ES-I3 (cell line): ENCODE data around the gene RSPRY1.

Experiments used
- H3K36me3 ChIP-seq: 2 replicates; pipeline ENCODE4 v1.6.1; 2013; ENCODE audit warnings: mild to moderate bottlenecking, low read length, control low read depth, moderate library complexity; ENCODE audit not compliant: insufficient read depth
- H3K4me1 ChIP-seq: 2 replicates; pipeline ENCODE4 v1.6.1; 2013; ENCODE audit warnings: mild to moderate bottlenecking, control low read depth, low read length; ENCODE audit not compliant: insufficient read depth
- H3K9ac ChIP-seq: 2 replicates; pipeline ENCODE4 v1.6.1; 2013; ENCODE audit warnings: low read depth, mild to moderate bottlenecking, low read length, moderate library complexity
- H3K9me3 ChIP-seq: 2 replicates; pipeline ENCODE4 v1.6.1; 2013; ENCODE audit warnings: mild to moderate bottlenecking, low read length, moderate library complexity; ENCODE audit not compliant: control insufficient read depth, insufficient read depth

Gene RSPRY1

DNA sequence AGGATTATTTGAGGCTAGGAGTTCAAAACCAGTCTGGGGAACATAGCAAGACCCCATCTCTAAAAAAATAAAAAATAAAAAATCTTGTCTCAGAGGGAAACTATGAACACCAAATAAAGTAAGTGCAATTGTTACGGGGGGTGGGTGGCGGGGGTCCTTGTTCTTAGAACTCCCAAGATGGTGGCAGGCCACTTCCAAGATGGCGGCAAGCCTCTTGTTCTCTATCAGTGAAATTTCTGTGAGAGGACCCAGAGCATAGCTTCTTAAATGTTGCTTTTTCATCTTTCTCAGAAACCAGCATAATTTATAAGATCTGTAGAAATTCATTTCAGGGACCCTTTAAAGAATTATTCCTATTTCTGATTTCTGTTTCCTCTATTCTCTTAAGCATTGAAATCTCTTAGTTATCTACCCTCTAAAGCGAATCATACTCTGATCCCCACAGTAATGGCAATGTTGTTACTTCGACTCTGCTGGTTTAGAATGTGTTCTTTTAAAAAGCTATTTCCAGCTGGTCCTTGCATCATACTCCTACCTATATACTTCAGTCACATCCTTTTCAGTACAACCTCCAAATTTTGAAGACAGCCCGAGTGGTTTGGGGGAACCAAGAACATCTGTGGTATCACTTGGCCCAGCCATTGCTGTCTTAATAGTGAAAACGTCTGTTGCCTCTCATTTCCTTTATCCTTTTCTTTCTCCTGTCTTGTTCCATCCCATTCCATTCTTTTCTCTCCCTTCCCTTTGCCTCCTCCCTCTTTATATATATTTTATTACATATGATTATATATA is 16.2 kb downstream of the RSPRY1 start:
- Histone ChIP-seq H3K4me1 (no peaks in the 10 kb centered on the region), H3K9me3 (no peaks in the 10 kb centered on the region), H3K36me3 (peaks cover 10% of the 10 kb centered on the region), H3K9ac (no peak overlapping the region)

DNA sequence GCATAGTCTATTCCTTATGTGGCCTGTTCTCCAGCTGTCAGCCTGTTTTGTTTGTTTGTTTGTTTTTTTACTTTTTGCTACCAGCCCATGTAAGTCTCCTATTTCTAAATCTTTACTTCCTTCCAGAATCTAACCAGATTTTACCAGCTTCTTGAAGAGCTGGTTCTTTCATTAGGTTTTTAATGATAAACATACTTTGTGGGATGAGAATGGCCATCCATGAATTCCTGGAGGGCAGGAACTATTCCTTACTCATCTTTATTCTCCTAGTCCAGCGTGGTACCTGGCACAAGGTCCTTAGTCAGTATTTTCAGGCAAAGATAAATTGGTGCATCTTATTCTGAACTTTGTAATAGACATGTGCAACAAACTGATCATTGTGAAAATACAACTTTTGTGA is 17.3 kb downstream of the RSPRY1 start:
- Histone ChIP-seq H3K9ac (no peak overlapping the region), H3K36me3 (peaks cover 16% of the 10 kb centered on the region), H3K9me3 (no peaks in the 10 kb centered on the region), H3K4me1 (no peaks in the 10 kb centered on the region)

DNA sequence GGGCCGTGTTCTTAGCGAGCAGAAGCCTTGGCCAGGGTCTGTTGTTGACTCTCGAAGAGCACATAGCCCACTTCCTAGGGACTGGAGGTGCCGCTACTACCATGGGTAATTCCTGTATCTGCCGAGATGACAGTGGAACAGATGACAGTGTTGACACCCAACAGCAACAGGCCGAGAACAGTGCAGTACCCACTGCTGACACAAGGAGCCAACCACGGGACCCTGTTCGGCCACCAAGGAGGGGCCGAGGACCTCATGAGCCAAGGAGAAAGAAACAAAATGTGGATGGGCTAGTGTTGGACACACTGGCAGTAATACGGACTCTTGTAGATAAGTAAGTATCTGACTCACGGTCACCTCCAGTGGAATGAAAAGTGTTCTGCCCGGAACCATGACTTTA is 18.5 kb downstream of the RSPRY1 start:
- H3K4me1 ChIP-seq, result no peaks in the 10 kb centered on the region
- H3K9me3 ChIP-seq, result no peaks in the 10 kb centered on the region
- H3K36me3 ChIP-seq, result peaks cover 16% of the 10 kb centered on the region
- H3K9ac ChIP-seq, result no peak overlapping the region

DNA sequence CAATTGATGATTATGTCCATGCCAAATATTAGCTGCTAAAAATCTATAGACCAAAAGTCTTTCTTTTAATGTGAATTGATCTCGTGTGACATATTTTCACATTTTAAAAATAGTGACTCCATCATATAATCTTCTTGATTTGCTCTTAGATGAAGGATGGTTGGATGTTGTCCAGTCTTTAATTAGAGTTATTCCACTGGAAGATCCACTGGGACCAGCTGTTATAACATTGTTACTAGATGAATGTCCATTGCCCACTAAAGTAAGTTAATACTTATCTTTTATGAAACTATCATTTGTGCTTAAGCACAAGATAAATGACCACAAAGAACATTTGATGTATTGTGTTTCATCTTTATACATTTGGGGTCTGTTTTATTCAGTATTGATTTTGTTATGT is 22.8 kb downstream of the RSPRY1 start:
- Histone ChIP-seq H3K4me1 (no peaks in the 10 kb centered on the region), H3K36me3 (peaks cover 18% of the 10 kb centered on the region), H3K9ac (no peak overlapping the region), H3K9me3 (no peaks in the 10 kb centered on the region)

DNA sequence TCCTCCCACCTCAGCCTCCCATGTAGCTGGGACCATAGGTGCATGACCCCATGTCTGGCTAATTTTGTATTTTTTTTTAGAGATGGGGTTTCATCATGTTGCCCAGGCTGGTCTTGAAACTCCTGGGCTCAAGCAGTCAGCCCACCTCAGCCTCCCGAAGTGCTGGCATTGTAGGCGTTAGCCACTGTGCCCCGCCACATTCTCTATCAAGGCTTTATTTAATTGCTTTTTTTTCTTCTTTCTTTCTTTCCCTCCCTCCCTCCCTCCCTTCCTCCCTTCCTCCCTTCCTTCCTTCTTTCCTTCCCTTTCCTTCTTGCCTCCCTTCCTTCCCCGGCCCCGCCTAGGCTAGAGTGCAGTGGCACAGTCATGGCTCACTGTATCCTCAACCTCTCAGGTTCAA is 23.7 kb downstream of the RSPRY1 start:
- peaks cover 18% of the 10 kb centered on the region for H3K36me3 ChIP-seq
- H3K9me3 ChIP-seq, result no peaks in the 10 kb centered on the region
- no peaks in the 10 kb centered on the region for H3K4me1 ChIP-seq
- H3K9ac ChIP-seq, result no peak overlapping the region

DNA sequence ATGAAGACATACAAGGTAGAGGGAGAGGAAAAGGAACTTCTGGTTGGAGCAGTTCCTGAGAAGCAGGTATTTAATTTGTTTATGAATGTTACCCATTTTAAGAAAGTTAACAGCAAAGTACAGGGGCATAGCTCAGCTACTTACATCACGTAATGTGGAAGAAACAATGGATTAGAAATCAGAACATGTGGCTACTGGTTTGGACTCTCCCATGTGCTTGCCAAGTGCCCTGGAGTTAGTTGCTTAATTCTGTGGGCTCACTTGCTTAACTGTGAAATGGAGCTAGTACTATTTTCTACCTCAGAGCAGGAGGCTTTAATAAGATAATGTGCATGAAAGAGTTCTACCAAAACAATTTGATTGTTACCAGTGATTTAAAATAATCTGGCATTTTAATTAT is 27.3 kb downstream of the RSPRY1 start:
- no peak overlapping the region for H3K9ac ChIP-seq
- no peaks in the 10 kb centered on the region; the same call in 1 of the 2 replicates for H3K9me3 ChIP-seq
- no peaks in the 10 kb centered on the region for H3K4me1 ChIP-seq
- peaks cover 29% of the 10 kb centered on the region for H3K36me3 ChIP-seq

DNA sequence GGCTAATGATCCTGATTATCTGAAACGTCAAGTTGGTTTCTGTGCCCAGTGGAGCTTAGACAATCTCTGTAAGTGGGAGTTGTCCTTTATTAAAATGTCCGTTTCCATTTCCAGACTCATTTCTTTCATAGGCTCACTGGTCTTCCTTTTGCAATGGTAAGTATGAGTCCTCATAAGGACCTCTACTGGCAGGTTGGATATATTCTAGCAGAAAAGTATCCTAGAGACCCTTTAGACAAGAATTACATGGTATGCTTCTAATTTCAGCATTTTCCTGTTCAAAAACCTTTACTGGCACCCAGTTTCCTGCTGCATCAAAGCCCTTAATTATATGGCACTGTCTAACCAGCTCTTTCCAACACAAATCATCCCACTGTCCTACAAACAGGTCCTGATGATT is 30.8 kb downstream of the RSPRY1 start:
- Histone ChIP-seq H3K9me3 (no peaks in the 10 kb centered on the region; the same call in 1 of the 2 replicates), H3K9ac (no peak overlapping the region), H3K4me1 (no peaks in the 10 kb centered on the region), H3K36me3 (peaks cover 36% of the 10 kb centered on the region)

DNA sequence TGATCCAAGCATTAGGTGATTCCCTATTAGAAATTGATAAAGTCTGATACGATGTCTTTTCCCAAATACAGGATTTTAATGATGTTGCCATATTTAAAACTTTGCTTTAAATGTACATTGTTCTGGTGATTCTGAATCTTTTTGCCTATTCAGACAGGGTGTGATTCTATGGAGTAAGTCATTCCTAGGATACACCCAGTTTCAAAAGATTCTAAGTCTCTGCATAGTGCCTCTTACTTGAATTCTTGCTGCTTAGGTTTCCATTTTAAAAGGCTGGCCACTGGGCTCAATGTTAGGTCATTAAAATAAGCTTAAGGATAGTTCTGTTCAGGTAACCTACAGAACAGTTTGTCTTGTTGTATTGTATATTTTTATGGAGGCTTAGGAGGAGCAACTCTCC is 36.9 kb downstream of the RSPRY1 start:
- peaks cover 27% of the 10 kb centered on the region for H3K36me3 ChIP-seq
- no peaks in the 10 kb centered on the region for H3K9me3 ChIP-seq
- H3K9ac ChIP-seq, result no peak overlapping the region
- H3K4me1 ChIP-seq, result no peaks in the 10 kb centered on the region

DNA sequence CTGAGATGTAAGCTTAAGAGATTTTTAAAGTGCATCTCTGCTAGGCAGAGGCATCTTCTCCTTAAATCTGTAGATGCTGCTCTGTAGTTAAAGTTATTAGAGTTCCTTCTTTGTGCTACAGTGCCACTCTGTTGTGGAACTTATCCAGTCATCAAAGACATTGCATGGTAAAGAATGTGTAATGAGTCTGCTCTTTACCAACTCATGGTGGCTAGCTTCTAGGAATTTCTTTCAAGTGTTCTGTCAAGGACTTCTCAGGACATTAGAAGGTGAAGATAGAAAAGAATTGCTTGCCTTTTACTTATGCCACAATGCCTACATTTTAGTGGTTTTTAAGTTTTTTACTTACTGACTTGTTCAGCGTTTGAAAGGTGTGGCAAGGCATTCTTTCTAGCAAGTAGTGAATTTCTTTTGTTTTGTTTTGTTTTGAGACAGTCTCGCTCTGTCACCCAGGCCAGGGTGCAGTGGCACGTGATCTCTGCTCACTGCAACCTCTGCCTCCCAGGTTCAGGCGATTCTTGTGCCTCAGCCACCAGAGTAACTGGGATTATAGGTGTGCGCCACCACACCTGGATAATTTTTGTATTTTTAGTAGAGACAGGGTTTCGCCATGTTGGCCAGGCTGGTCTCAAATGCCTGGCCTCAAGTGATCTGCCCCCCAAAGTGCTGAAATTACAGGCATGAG is 38.7 kb downstream of the RSPRY1 start:
- H3K36me3 ChIP-seq, result peaks cover 27% of the 10 kb centered on the region

DNA sequence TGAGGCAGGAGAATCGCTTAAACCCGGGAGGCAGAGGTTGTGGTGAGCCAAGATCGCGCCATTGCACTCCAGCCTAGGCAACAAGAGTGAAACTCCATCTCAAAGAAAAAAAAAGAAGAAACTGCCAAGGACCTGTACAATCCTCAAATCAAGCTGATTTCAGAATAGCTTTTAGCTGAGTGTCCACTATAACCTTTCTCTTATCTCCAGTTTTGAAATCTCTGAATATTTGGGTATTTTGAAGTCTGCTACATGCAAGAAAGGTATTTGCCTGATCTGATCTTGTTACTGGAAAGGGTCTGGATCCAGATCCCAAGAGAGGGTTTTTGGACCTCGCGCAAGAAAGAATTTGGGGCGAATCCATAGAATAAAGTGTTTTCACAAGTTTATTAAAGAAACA is 39.8 kb downstream of the RSPRY1 start:
- H3K4me1 ChIP-seq, result no peaks in the 10 kb centered on the region
- H3K36me3 ChIP-seq, result peaks cover 28% of the 10 kb centered on the region

More for the DNA sequence above, 38.7 kb downstream of the RSPRY1 start:
- Histone ChIP-seq H3K4me1 (no peaks in the 10 kb centered on the region), H3K9me3 (no peaks in the 10 kb centered on the region), H3K9ac (no peak overlapping the region)

DNA sequence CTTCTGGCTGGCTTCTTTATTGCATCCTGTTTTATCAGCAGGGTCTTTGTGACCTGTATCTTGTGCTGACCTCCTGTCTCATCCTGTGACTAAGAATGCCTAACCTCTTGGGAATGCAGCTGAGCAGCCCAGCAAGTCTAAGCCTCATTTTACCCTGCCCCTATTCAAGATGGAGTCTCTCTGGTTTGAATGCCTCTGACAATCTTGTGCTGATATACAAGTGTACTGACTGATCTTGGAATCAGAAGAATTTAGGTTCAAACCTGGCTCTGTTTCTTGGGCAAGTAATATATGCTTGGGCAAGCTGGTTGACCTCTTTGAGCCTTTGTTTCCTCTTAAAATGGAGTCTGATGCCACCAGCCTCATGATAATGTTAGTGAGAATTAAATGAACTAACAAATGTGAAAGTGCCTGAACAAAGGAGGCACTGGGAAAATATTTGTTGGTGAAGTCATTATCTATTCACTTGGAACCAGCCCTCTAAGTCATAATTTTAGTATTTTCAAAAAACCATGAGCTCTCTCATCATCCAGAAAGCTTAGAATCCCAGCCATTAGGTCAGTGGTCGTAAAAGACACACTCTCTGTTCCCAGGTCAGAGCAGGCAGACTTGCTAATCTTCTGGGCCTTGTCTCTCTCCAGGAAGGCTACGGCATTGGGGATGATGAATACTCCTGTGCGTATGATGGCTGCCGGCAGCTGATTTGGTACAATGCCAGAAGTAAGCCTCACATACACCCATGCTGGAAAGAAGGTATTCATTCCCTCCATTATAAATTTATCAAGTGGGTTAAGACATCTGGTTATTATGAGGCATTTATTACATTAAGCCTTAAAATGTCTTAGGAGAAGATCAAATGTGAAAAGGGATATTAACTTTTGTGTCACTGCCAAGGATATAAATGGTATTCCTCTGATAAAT is 40.8 kb downstream of the RSPRY1 start:
- Histone ChIP-seq H3K36me3 (peaks cover 23% of the 10 kb centered on the region), H3K4me1 (no peaks in the 10 kb centered on the region), H3K9me3 (no peaks in the 10 kb centered on the region), H3K9ac (no peak overlapping the region)

More for the DNA sequence above, 39.8 kb downstream of the RSPRY1 start:
- Histone ChIP-seq H3K9me3 (no peaks in the 10 kb centered on the region), H3K9ac (no peak overlapping the region)

DNA sequence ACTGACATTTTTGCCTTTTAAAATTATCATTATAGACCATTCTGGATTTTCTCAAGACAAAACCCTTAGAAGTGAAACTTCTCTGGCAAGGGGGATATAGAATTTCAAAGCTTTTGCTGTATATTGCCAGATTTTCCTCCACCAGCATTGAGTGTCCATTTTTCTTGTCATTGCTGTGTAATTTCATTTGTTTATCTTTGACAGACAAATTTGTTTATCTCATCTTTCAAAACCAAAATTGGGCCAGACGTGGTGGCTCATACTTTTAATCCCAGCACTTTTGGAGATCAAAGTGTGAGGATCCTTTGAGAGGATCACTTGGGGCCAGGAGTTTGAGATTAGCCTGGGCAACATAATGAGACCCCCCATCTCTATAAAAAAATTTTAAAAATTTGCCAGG is 43.0 kb downstream of the RSPRY1 start:
- Histone ChIP-seq H3K36me3 (peaks cover 10% of the 10 kb centered on the region; the same call in 1 of the 2 replicates), H3K9ac (no peak overlapping the region), H3K4me1 (no peaks in the 10 kb centered on the region), H3K9me3 (no peaks in the 10 kb centered on the region)

DNA sequence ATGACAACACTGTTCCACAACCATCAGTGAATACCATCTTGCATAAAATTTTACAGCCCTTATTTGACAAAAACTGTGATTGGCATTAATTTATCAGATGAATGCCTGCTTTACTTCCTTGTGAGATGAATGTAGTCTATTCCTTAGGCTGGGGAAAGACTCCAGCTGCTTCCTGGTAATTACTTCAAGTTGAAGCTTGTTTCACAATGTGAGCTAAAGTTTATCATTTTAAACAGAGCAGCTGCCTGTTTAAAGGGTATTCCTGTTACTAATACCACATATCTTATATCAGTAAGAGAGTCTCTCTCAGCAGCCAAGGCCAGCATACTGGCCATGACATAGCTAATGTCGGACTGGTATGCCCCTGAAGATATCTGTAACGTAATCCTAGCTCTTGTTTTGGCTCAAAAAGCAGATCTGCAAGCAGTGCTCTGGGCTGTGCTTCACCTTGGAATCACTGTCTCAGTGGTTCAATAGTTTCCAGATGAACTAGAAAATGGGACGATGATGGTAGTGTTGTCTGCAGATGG is 45.8 kb downstream of the RSPRY1 start:
- Histone ChIP-seq H3K36me3 (0 out of 2 replicates have a peak, but pooled peaks cover 7% of the 10 kb centered on the region), H3K9ac (no peak overlapping the region), H3K9me3 (no peaks in the 10 kb centered on the region), H3K4me1 (no peaks in the 10 kb centered on the region)
